GM06990 (cell line): Measurements from ENCODE around the gene NPIPB9.
"Not testable (repeated sequence)": the region's sequence is repeated elsewhere in the genome, so short reads cannot be mapped to it uniquely, and the experiment has no call there.

ENCODE experiments used
- DNase-seq: peaks from one replicate; pipeline ENCODE4 v3.0.0-alpha.2; 2011; ENCODE audit not compliant: insufficient read length; ENCODE audit errors: extremely low read depth
- H3K27me3 ChIP-seq: replicated peaks from 2 replicates; pipeline ENCODE4 v1.6.0; 2011; ENCODE audit warnings: low read length; ENCODE audit not compliant: control insufficient read depth, insufficient read depth
- H3K36me3 ChIP-seq: 2 replicates; pipeline ENCODE4 v1.5.1; 2011; ENCODE audit warnings: low read length; ENCODE audit not compliant: control insufficient read depth, insufficient read depth
- H3K4me3 ChIP-seq: replicated peaks from 2 replicates; pipeline ENCODE4 v1.5.1; 2011; ENCODE audit warnings: low read depth, mild to moderate bottlenecking, control low read depth, low read length
- CTCF ChIP-seq: IDR thresholded peaks from 2 replicates; pipeline ENCODE4 v1.5.1; 2011; ENCODE audit warnings: low read length, control low read depth, mild to moderate bottlenecking, inconsistent platforms; ENCODE audit not compliant: insufficient read depth, poor library complexity, severe bottlenecking

NPIPB9 gene

DNA sequence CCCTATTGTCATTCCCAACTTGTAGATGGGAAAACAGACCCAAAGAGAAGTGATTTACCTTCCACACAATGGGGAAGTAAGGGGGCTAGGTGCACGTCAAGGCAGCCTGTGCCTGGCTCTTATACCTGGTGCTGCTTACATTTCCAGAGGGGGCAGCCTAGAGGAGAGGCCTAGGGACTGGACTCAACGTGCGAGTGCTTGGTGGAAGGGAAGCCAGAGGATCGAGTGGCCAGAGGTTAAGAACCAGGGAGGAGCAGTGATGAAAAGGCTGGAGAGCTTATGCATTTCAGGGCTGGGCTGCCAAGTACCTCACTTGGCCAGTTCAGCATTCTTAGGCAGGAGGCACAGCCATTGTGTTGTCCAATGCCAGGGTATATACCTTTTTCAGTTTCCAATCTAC lies 30.8 kb downstream of the NPIPB9 start:
- H3K36me3 ChIP-seq, H3K27me3 ChIP-seq, H3K4me3 ChIP-seq, DNase-seq: not testable (repeated sequence)

GRCh38 chr16:28802235-28803019 lies 50.8 kb downstream of the NPIPB9 start:
- H3K36me3 ChIP-seq, DNase-seq, H3K27me3 ChIP-seq: not testable (repeated sequence)
- H3K4me3 ChIP-seq = peak overlapping the region; percentile 25; the same call in 1 of the 2 replicates
- TF ChIP-seq CTCF = peak; percentile 32

GRCh38 chr16:28807445-28808120 lies 56.0 kb downstream of the NPIPB9 start:
- not testable (repeated sequence) for DNase-seq

DNA sequence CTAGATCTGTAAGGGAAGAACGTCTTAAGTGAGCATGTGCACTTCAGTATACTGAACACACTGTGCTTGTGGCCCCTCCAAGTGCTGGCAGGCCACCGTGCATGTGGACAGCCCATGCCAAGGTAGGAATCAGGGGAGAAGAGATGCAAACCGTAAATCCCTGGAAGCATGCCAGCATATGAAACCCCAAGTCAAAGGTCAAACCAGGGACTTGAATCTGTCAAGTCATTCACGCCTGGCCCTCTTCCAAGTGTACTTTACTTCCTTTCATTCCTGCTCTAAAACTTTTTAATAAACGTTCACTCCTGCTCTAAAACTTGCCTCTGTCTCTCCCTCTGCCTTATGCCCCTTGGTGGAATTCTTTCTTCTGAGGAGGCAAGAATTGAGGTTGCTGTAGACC lies 68.4 kb downstream of the NPIPB9 start:
- TF ChIP-seq CTCF = no peak
- H3K4me3 ChIP-seq = no peak overlapping the region
- H3K27me3 ChIP-seq = no peaks in the 10 kb centered on the region
- H3K36me3 ChIP-seq = peaks cover 2% of the 10 kb centered on the region; the same call in 1 of the 2 replicates
- DNase-seq = no peak

More at GRCh38 chr16:28807445-28808120, 56.0 kb downstream of the NPIPB9 start:
- not testable (repeated sequence) for H3K4me3 ChIP-seq, H3K36me3 ChIP-seq, H3K27me3 ChIP-seq

DNA sequence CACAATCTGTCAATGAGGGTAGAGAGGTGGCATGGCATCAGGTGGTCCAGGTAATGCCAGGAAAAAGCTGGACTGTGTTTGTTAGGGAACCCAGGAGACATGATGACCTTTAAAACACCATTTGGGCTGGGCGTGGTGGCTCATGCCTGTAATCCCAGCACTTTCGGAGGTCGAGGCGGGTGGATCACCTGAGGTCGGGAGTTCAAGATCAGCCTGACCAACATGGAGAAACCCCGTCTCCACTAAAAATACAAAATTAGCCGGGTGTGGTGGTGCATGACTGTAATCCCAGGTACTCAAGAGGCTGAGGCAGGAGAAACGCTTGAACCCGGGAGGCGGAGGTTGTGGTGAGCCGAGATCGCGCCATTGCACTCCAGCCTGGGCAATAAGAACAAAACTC lies 69.0 kb downstream of the NPIPB9 start:
- not testable (repeated sequence) for H3K36me3 ChIP-seq, DNase-seq, H3K27me3 ChIP-seq, H3K4me3 ChIP-seq

DNA sequence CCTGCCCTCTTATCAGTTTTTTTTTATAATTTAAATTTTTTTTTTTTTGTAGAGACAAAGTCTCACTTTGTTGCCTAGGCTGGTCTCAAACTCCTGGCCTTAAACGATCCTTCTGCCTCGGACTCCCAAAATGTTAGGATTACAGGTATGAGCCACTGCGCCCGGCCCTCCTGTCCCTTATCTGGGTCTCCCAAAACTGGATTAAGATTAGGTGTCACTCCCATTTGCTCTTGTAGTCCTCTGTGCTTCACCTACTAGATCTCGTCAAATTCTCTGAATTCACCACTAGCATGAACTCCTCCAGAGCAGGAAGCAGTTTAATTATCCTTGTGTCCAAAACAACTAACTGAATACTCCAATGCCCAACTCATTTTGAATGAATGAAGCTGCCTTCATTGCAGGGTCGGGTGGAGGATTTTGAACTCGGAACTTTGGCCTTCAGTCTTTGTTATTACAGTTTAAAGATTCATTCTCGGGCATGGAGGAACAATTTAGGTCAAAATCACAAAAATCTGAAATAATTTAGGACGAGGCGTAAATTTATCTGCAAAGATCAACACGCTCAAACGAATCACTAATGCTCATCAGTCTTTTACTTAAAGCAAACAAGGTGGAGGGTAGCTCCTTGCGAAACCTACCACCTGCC lies 70.4 kb downstream of the NPIPB9 start:
- DNase-seq = no peak

More for the DNA sequence above, 70.4 kb downstream of the NPIPB9 start:
- TF ChIP-seq CTCF = no peak
- Histone ChIP-seq H3K36me3 (peaks cover 10% of the 10 kb centered on the region), H3K4me3 (peak overlapping the region; percentile 96), H3K27me3 (no peaks in the 10 kb centered on the region)
